ENCODE data around the gene ZFR.
"Not testable (repeated sequence)": the region's sequence is repeated elsewhere in the genome, so short reads cannot be mapped to it uniquely, and the experiment has no call there.

The ZFR gene

GRCh38 chr5:32400401-32400800, 44.1 kb downstream of the ZFR start:
- TF ChIP-seq TCF4 (CRISPR knock-in tag; IDR thresholded peaks at IDR 0.05; ENCODE audit: borderline replicate concordance) (no peak), POU6F1 (CRISPR knock-in tag; IDR thresholded peaks at IDR 0.05; ENCODE audit: borderline replicate concordance, low read depth) (no peak), CSDC2 (CRISPR knock-in tag; IDR thresholded peaks at IDR 0.05) (no peak), CREB5 (CRISPR knock-in tag; IDR thresholded peaks at IDR 0.05; ENCODE audit: low read depth) (no peak), ISL1 (CRISPR knock-in tag; IDR thresholded peaks at IDR 0.05) (no peak), ZFP30 (CRISPR knock-in tag; IDR thresholded peaks at IDR 0.05) (no peak)
- no peak for ATAC-seq

- ATAC-seq = not testable (repeated sequence)
Measured at GRCh38 chr5:32398754-32399153, 45.8 kb downstream of the ZFR start.

GRCh38 chr5:32394981-32395380, 49.6 kb downstream of the ZFR start:
- TF ChIP-seq, protein P1, sequence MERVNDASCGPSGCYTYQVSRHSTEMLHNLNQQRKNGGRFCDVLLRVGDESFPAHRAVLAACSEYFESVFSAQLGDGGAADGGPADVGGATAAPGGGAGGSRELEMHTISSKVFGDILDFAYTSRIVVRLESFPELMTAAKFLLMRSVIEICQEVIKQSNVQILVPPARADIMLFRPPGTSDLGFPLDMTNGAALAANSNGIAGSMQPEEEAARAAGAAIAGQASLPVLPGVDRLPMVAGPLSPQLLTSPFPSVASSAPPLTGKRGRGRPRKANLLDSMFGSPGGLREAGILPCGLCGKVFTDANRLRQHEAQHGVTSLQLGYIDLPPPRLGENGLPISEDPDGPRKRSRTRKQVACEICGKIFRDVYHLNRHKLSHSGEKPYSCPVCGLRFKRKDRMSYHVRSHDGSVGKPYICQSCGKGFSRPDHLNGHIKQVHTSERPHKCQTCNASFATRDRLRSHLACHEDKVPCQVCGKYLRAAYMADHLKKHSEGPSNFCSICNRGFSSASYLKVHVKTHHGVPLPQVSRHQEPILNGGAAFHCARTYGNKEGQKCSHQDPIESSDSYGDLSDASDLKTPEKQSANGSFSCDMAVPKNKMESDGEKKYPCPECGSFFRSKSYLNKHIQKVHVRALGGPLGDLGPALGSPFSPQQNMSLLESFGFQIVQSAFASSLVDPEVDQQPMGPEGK (CRISPR knock-in tag; IDR thresholded peaks at IDR 0.05; ENCODE audit: borderline replicate concordance) = no peak
- TF ChIP-seq CSRNP3 (CRISPR knock-in tag; IDR thresholded peaks at IDR 0.05) = no peak
- no peak for TF ChIP-seq TCF4 (CRISPR knock-in tag; IDR thresholded peaks at IDR 0.05; ENCODE audit: borderline replicate concordance)
- TF ChIP-seq ESRRG (CRISPR knock-in tag; IDR thresholded peaks at IDR 0.05) = no peak
- TF ChIP-seq ZNF565 (CRISPR knock-in tag; conservative IDR thresholded peaks at IDR 0.05; ENCODE audit: low read depth) = no peak
- no peak for TF ChIP-seq ZFP30 (CRISPR knock-in tag; IDR thresholded peaks at IDR 0.05)
- TF ChIP-seq ISL1 (CRISPR knock-in tag; IDR thresholded peaks at IDR 0.05) = no peak
- TF ChIP-seq ARNTL (CRISPR knock-in tag; IDR thresholded peaks at IDR 0.05; ENCODE audit: borderline replicate concordance, low read depth) = no peak
- ATAC-seq = no peak

- no peak for TF ChIP-seq CSRNP3 (CRISPR knock-in tag; IDR thresholded peaks at IDR 0.05)
- TF ChIP-seq ZFP3 (CRISPR knock-in tag; IDR thresholded peaks at IDR 0.05) = no peak
- TF ChIP-seq BACH2 (CRISPR knock-in tag; IDR thresholded peaks at IDR 0.05; ENCODE audit: borderline replicate concordance) = no peak
- no peak for TF ChIP-seq TOX (CRISPR knock-in tag; IDR thresholded peaks at IDR 0.05; ENCODE audit: borderline replicate concordance)
- no peak for TF ChIP-seq ZC3H10 (CRISPR knock-in tag; IDR thresholded peaks at IDR 0.05)
- no peak for ATAC-seq
Measured at GRCh38 chr5:32392039-32392438, 52.5 kb downstream of the ZFR start.

- ATAC-seq = peak; percentile 74
- no peak for TF ChIP-seq ZNF565 (CRISPR knock-in tag; conservative IDR thresholded peaks at IDR 0.05; ENCODE audit: low read depth)
- TF ChIP-seq SNAI2 (CRISPR knock-in tag; IDR thresholded peaks at IDR 0.05) = no peak
- no peak for TF ChIP-seq TCF4 (CRISPR knock-in tag; IDR thresholded peaks at IDR 0.05; ENCODE audit: borderline replicate concordance)
- peak; percentile 42 for TF ChIP-seq ISL1 (CRISPR knock-in tag; IDR thresholded peaks at IDR 0.05)
Measured at GRCh38 chr5:32390819-32391591, 53.5 kb downstream of the ZFR start.
